ENCODE results near the gene SMCO2. TPM values are rescaled to one million over a fixed set of nuclear protein-coding genes. Genes with fewer than 3 reads are reported as not detected.

SMCO2 gene
- total RNA-seq, 1 experiment from 2014 or later = not detected

DNA sequence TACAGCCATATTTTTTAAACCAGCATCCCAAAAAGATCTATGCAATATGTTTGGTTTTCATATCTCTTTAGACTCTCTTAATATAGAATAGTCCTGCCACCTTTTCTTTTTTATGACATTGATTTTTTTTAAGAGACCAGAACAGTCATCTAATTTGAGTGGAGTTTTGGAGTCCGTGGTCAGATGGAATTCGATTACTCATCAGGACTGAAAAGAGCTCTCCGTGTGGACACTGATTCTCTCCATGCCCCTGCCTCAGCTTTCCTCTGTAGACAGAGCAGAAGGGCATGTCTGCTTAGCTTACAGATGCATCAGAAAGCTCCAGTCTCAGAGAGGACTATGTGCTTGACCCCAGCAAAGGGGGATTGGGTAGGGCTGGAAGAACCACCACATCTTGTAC, 27.8 kb downstream of the SMCO2 start:
- peak; percentile 40 for DNase-seq
- Histone ChIP-seq H3K27me3 (no peaks in the 10 kb centered on the region), H3K36me3 (no peaks in the 10 kb centered on the region), H3K9me3 (peaks cover 30% of the 10 kb centered on the region), H3K4me3 (no peak overlapping the region)

DNA sequence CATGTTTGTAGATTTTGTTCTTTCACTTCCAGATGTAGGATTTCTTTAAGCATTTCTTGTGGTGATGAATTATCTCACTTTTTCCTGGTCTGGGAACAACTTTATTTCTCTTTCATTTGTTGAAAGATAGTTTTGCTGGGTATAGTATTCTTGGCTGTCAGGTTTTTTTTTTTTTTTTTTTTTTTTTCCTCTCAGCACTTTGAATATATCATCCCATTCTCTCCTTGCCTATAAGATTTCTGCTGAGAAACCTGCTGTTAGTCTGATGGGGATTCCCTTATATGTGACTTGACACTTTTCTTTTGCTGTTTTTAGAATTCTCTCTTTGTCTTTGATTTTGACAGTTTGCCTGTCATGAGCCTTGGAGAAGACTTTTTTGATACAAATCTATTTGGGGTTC, 30.5 kb downstream of the SMCO2 start:
- no peaks in the 10 kb centered on the region for H3K36me3 ChIP-seq
- H3K9me3 ChIP-seq = peaks cover 30% of the 10 kb centered on the region
- DNase-seq = no peak
- no peak overlapping the region for H3K4me3 ChIP-seq
- no peaks in the 10 kb centered on the region for H3K27me3 ChIP-seq

GRCh38 chr12:27478949-27479348, 32.4 kb downstream of the SMCO2 start:
- no peaks in the 10 kb centered on the region for H3K36me3 ChIP-seq
- peaks cover 30% of the 10 kb centered on the region for H3K9me3 ChIP-seq
- DNase-seq = no peak
- no peaks in the 10 kb centered on the region for H3K27me3 ChIP-seq
- H3K4me3 ChIP-seq = no peak overlapping the region

DNA sequence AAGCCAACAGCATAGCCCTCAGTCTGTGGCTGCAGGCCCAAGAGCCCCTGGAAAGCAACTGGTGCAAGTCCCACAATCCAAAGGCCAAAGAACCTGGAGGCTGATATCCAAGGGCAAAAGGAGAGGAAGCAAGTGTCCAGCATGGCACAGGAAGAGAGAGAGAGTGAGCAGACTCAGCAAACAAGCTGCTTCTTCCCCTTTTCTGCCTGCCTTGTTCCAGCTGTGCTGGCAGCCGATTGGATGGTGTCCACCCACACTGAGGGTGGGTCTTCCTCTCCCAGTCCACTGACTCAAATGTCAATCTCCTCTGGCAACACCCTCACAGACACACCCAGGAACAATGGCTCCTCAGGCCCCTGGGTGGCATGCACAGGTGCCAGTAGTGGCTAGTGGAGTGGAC, 33.5 kb downstream of the SMCO2 start:
- peaks cover 30% of the 10 kb centered on the region for H3K9me3 ChIP-seq
- no peak for DNase-seq
- H3K27me3 ChIP-seq = no peaks in the 10 kb centered on the region
- no peak overlapping the region for H3K4me3 ChIP-seq
- no peaks in the 10 kb centered on the region for H3K36me3 ChIP-seq

- DNase-seq = no peak
- Histone ChIP-seq H3K4me3 (no peak overlapping the region), H3K9me3 (no peaks in the 10 kb centered on the region), H3K36me3 (no peaks in the 10 kb centered on the region), H3K27me3 (no peaks in the 10 kb centered on the region)
Observed at GRCh38 chr12:27486961-27487360, 40.4 kb downstream of the SMCO2 start.

- H3K4me3 ChIP-seq = no peak overlapping the region
- no peak for DNase-seq
- no peaks in the 10 kb centered on the region for H3K27me3 ChIP-seq
- no peaks in the 10 kb centered on the region for H3K9me3 ChIP-seq
- no peaks in the 10 kb centered on the region for H3K36me3 ChIP-seq
Observed at GRCh38 chr12:27488479-27488878, 41.9 kb downstream of the SMCO2 start.

DNA sequence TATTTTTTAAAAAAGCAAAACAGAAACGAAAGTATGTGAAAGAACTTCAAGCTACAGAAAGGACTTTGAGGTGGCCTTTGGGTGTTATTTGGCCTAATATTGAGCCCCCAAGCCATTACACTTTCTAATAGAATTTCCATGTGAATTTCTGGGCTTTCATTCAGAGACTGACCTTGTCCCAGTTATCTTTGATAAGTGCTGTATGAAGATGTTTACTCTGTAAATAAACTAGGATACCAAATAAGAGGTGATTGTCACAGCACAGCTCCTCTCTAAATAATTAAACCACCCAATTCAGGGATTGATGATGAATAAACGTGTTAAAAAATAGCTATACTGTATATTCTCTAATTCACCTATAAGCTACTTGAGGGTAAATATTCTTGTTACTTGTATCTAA, 44.7 kb downstream of the SMCO2 start:
- no peak for DNase-seq
- Histone ChIP-seq H3K36me3 (no peaks in the 10 kb centered on the region), H3K9me3 (no peaks in the 10 kb centered on the region), H3K27me3 (no peaks in the 10 kb centered on the region), H3K4me3 (no peak overlapping the region)

GRCh38 chr12:27493260-27493940, 46.9 kb downstream of the SMCO2 start:
- DNase-seq = no peak
- no peak overlapping the region for H3K4me3 ChIP-seq
- H3K9me3 ChIP-seq = no peaks in the 10 kb centered on the region
- H3K36me3 ChIP-seq = no peaks in the 10 kb centered on the region
- no peaks in the 10 kb centered on the region for H3K27me3 ChIP-seq

- H3K4me3 ChIP-seq = no peak overlapping the region
- DNase-seq = no peak
- H3K36me3 ChIP-seq = no peaks in the 10 kb centered on the region
- no peaks in the 10 kb centered on the region for H3K27me3 ChIP-seq
- H3K9me3 ChIP-seq = no peaks in the 10 kb centered on the region
Observed at GRCh38 chr12:27497446-27497845, 50.9 kb downstream of the SMCO2 start.

- Histone ChIP-seq H3K36me3 (no peaks in the 10 kb centered on the region), H3K4me3 (no peak overlapping the region), H3K27me3 (no peaks in the 10 kb centered on the region), H3K9me3 (no peaks in the 10 kb centered on the region)
- no peak for DNase-seq
Observed at GRCh38 chr12:27498149-27498548, 51.6 kb downstream of the SMCO2 start.

DNA sequence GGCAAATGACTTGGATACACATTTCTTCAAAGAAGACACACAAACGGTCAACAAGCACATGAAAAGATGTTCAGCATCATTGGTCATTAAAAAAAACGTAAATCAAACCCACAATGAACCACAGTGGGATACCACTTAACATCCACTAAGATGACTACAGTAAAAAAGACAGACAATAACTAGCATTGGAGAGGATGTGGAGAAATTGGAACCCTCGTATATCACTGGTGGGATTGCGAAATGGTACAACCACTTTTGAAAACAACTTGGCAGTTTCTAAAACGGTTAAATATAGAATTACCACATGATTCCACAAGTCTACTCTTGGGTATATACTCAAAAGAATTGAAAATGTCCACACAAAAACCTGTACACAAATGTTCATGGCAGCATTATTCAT, 52.2 kb downstream of the SMCO2 start:
- no peaks in the 10 kb centered on the region for H3K36me3 ChIP-seq
- H3K9me3 ChIP-seq = no peaks in the 10 kb centered on the region
- no peaks in the 10 kb centered on the region for H3K27me3 ChIP-seq
- no peak overlapping the region for H3K4me3 ChIP-seq
- no peak for DNase-seq

- Histone ChIP-seq H3K9me3 (no peaks in the 10 kb centered on the region), H3K4me3 (no peak overlapping the region), H3K27me3 (no peaks in the 10 kb centered on the region), H3K36me3 (no peaks in the 10 kb centered on the region)
- no peak for DNase-seq
Observed at GRCh38 chr12:27499377-27499776, 52.8 kb downstream of the SMCO2 start.

DNA sequence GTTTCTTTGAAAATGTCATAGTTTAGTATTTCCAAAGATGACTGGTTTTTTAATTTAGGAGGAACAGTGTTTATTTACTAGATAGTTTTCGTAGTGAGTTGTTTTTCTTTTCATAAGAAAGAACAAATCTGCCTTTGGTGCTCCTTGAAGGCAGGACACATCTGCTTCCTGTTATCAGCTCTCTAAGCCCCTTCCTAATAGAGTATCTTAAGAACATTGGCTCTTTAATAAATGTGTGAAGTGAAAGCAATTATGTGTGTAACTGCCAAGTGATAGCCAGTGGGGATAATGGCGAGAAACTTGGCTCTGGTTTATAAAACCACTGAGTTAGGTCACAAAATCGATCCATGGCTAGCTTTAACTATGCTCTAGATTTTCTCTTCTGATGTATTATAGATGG, 54.0 kb downstream of the SMCO2 start:
- H3K9me3 ChIP-seq = no peaks in the 10 kb centered on the region
- H3K36me3 ChIP-seq = no peaks in the 10 kb centered on the region
- no peaks in the 10 kb centered on the region for H3K27me3 ChIP-seq
- DNase-seq = no peak
- H3K4me3 ChIP-seq = no peak overlapping the region

DNA sequence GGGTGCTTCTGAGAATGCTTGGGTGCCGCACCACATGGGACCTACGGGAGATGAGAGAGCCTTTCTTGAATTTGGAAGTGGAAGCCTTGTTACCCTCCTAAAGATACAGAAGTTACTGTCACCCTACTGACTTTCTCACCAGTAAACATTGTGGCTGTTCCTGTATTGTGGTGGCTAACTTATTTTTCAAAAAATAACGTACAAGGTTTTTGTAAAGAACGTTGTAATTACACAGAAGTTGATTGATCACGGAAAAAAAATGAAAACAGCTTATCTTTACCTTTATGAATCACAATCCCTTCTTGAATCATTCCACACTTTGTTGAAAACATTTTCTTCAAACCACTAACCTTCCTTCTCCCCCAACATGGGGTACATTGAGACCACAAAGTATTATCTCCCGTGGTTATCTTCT, 55.5 kb downstream of the SMCO2 start:
- no peaks in the 10 kb centered on the region for H3K36me3 ChIP-seq
- no peak for DNase-seq
- no peak overlapping the region for H3K4me3 ChIP-seq
- no peaks in the 10 kb centered on the region for H3K27me3 ChIP-seq
- H3K9me3 ChIP-seq = peaks cover 6% of the 10 kb centered on the region

DNA sequence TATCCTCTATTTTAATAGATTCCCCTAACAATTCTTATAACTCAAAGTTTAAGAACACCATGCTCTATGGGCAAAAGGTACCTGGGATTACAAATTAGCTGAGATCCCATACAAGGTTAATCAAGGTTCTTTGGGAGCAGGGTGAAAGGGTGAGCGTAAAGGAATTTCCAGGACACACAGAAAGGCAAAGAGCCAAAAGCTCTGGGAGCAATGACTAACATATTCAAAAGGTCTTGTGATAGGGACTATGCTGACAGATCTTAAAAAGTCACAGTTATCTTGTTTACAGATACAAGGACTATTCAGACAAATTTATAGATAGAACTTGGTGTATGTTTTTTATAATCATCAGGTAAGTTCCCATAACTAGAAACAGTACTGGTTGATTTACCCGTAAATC, 58.0 kb downstream of the SMCO2 start:
- Histone ChIP-seq H3K4me3 (no peak overlapping the region), H3K27me3 (no peaks in the 10 kb centered on the region), H3K36me3 (no peaks in the 10 kb centered on the region), H3K9me3 (peaks cover 7% of the 10 kb centered on the region)
- no peak for DNase-seq

- DNase-seq = no peak
- H3K4me3 ChIP-seq = no peak overlapping the region
- H3K9me3 ChIP-seq = peaks cover 7% of the 10 kb centered on the region
- H3K27me3 ChIP-seq = no peaks in the 10 kb centered on the region
- H3K36me3 ChIP-seq = no peaks in the 10 kb centered on the region
Observed at GRCh38 chr12:27505109-27505508, 58.6 kb downstream of the SMCO2 start.

GRCh38 chr12:27505761-27506160, 59.2 kb downstream of the SMCO2 start:
- H3K4me3 ChIP-seq = no peak overlapping the region
- H3K27me3 ChIP-seq = no peaks in the 10 kb centered on the region
- no peak for DNase-seq
- no peaks in the 10 kb centered on the region for H3K36me3 ChIP-seq
- peaks cover 7% of the 10 kb centered on the region for H3K9me3 ChIP-seq

DNA sequence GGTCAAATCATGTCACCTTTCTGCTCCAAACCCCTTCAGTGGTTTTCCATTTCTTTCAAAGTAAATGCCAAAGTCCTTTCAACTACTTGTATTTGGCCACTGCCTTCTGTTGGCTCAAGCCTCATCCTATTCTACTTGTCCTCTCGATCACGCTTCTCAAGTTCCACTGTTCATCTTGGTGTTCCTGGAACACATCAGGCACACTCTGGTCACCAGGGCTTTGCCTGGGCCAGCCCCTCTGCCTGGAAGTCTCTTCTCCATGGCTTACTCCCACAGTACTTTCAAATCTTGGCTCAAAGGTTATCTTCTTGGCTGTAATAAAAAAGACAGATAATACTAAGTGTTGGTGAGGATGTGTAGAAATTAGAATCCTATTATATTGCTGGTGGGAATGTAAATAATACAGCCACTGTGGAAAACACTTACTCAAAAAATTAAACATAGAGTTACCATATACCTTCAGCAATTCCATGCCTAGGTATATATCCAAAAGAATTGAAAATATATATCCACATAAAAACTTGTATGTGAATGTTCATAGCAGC, 60.2 kb downstream of the SMCO2 start:
- H3K4me3 ChIP-seq = no peak overlapping the region
- H3K9me3 ChIP-seq = peaks cover 7% of the 10 kb centered on the region
- no peaks in the 10 kb centered on the region for H3K27me3 ChIP-seq
- no peak for DNase-seq
- H3K36me3 ChIP-seq = no peaks in the 10 kb centered on the region

Data from MG63 (cell line).